ENCODE results near the gene CTSC.

CTSC gene

GRCh38 chr11:88352139-88352538 is 14.6 kb upstream of the CTSC start:
- Histone ChIP-seq H3K36me3 (ENCODE audit: low read length) (no peaks in the 10 kb centered on the region), H3F3A (ENCODE audit: insufficient read depth) (no peaks in the 10 kb centered on the region), H3K9me3 (ENCODE audit: insufficient read depth, low read length) (no peaks in the 10 kb centered on the region), H3K79me2 (ENCODE audit: insufficient read depth, low read length) (no peaks in the 10 kb centered on the region), H3K4me2 (ENCODE audit: low read depth, low read length, poor library complexity, severe bottlenecking) (no peak overlapping the region), H3K9me2 (replicated peaks; ENCODE audit: insufficient read depth, low read length) (no peaks in the 10 kb centered on the region), H3K9ac (ENCODE audit: low read length) (no peak overlapping the region), H3K27ac (ENCODE audit: low read depth, low read length) (no peak overlapping the region), H2AFZ (ENCODE audit: low read depth, low read length, severe bottlenecking) (no peak overlapping the region), H3K4me3 (ENCODE audit: insufficient read depth, low read length, poor library complexity, severe bottlenecking) (no peak overlapping the region), H4K20me1 (ENCODE audit: low read depth, low read length) (no peaks in the 10 kb centered on the region), H3K27me3 (ENCODE audit: low read length) (no peaks in the 10 kb centered on the region)
- TF ChIP-seq CTCF (IDR thresholded peaks at IDR 0.05; ENCODE audit: insufficient read depth, low read length, poor library complexity, severe bottlenecking) (no peak), EZH2phosphoT487 (conservative IDR thresholded peaks at IDR 0.05; ENCODE audit: low read length) (no peak)

GRCh38 chr11:88348870-88349269 is 11.3 kb upstream of the CTSC start:
- Histone ChIP-seq H3K36me3 (ENCODE audit: low read length) (no peaks in the 10 kb centered on the region), H3K27ac (ENCODE audit: low read depth, low read length) (no peak overlapping the region), H3K9ac (ENCODE audit: low read length) (no peak overlapping the region), H4K20me1 (ENCODE audit: low read depth, low read length) (no peaks in the 10 kb centered on the region), H2AFZ (ENCODE audit: low read depth, low read length, severe bottlenecking) (no peak overlapping the region), H3F3A (ENCODE audit: insufficient read depth) (no peaks in the 10 kb centered on the region), H3K9me3 (ENCODE audit: insufficient read depth, low read length) (no peaks in the 10 kb centered on the region), H3K79me2 (ENCODE audit: insufficient read depth, low read length) (no peaks in the 10 kb centered on the region), H3K27me3 (ENCODE audit: low read length) (no peaks in the 10 kb centered on the region), H3K4me2 (ENCODE audit: low read depth, low read length, poor library complexity, severe bottlenecking) (no peak overlapping the region), H3K9me2 (replicated peaks; ENCODE audit: insufficient read depth, low read length) (no peaks in the 10 kb centered on the region), H3K4me3 (ENCODE audit: insufficient read depth, low read length, poor library complexity, severe bottlenecking) (no peak overlapping the region)
- TF ChIP-seq CTCF (IDR thresholded peaks at IDR 0.05; ENCODE audit: insufficient read depth, low read length, poor library complexity, severe bottlenecking) (no peak), EZH2phosphoT487 (conservative IDR thresholded peaks at IDR 0.05; ENCODE audit: low read length) (no peak)

GRCh38 chr11:88345949-88346348 is 8.4 kb upstream of the CTSC start:
- no peak for TF ChIP-seq CTCF (IDR thresholded peaks at IDR 0.05; ENCODE audit: insufficient read depth, low read length, poor library complexity, severe bottlenecking)
- no peak for TF ChIP-seq EZH2phosphoT487 (conservative IDR thresholded peaks at IDR 0.05; ENCODE audit: low read length)
- no peaks in the 10 kb centered on the region for H3F3A ChIP-seq (ENCODE audit: insufficient read depth)
- H3K27me3 ChIP-seq (ENCODE audit: low read length): no peaks in the 10 kb centered on the region
- no peaks in the 10 kb centered on the region for H3K36me3 ChIP-seq (ENCODE audit: low read length)
- no peak overlapping the region for H3K27ac ChIP-seq (ENCODE audit: low read depth, low read length)
- H3K9me2 ChIP-seq (replicated peaks; ENCODE audit: insufficient read depth, low read length): no peaks in the 10 kb centered on the region
- no peaks in the 10 kb centered on the region for H3K79me2 ChIP-seq (ENCODE audit: insufficient read depth, low read length)
- H4K20me1 ChIP-seq (ENCODE audit: low read depth, low read length): no peaks in the 10 kb centered on the region
- H3K9ac ChIP-seq (ENCODE audit: low read length): no peak overlapping the region
- H2AFZ ChIP-seq (ENCODE audit: low read depth, low read length, severe bottlenecking): no peak overlapping the region
- H3K4me3 ChIP-seq (ENCODE audit: insufficient read depth, low read length, poor library complexity, severe bottlenecking): no peak overlapping the region
- no peaks in the 10 kb centered on the region for H3K9me3 ChIP-seq (ENCODE audit: insufficient read depth, low read length)
- no peak overlapping the region for H3K4me2 ChIP-seq (ENCODE audit: low read depth, low read length, poor library complexity, severe bottlenecking)
